Suppressor macrophage treated with lipopolysaccharide for 1 hour (primary cell): Measurements from ENCODE around the gene USP5.

Experiments
- DNase-seq, 3 donors: peaks; one replicate each; pipeline ENCODE4 v3.0.0-alpha.2; 2020 to 2022

USP5 gene

DNA sequence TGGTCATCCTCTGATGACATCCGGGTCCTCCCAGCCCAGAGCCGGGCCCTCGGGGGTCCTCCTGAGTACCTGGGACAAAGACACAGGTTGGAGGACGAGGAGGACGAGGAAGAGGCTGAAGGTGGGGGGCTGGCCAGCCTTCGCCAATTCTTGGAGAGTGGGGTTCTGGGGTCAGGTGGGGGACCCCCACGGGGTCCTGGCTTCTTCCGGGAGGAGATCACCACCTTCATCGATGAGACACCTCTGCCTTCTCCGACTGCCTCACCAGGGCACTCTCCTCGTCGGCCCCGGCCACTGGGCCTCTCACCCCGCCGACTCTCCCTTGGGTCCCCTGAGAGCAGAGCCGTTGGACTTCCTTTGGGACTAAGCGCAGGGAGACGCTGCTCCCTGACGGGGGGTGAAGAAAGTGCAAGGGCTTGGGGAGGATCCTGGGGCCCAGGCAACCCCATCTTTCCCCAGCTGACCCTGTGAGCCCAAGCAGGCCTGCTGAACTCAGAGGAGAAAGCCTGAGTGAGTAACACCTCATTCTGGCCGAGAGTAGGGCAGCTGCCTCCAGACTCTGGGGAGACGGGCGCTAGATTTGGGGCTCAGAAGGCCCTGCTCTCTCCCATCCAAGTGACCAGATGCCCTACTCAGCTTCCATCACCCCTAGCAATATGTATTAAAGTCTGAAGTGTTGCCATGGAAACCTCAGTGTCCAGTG lies 25.1 kb upstream of the USP5 start:
- no peak for DNase-seq

GRCh38 chr12:6827437-6827911 lies 24.5 kb upstream of the USP5 start:
- peak; percentile 49 to 73 (median 57) for DNase-seq

DNA sequence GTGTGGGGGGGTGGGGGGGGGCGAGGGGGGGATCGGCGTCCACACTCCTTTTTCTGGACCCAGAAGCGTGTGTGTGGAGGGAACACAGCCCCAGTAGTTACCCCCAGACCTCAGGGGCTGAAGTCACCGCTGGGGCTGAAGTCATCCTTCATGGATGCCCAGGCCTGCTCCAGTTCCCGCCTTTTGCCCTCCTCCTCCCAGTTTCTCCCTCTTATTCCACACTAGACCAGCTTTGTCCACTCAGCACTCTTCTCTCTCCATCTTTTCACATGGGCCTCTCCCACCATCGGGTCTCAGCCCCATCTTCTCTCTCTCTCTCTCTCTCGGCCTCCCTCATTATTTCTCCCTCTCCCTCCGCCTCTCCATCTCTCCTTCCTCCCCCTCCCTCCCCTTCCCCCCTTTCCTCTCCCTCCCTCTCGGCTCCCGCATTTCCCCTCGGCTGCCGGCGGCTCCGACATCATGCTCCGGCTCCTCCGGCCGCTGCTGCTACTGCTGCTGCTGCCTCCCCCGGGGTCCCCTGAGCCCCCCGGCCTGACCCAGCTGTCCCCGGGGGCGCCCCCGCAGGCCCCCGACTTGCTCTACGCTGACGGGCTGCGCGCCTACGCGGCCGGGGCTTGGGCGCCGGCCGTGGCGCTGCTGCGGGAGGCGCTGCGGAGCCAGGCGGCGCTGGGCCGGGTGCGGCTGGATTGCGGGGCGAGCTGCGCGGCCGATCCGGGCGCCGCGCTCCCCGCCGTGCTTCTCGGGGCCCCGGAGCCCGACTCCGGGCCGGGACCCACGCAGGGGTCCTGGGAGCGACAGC lies 23.8 kb upstream of the USP5 start, which contains the start of gene P3H3:
P3H3 (plus strand) TSS at position 426 of the 799 bp plus-strand sequence; CDS start at position 460, 34 bp downstream.
- peak in 1 of 3 donors; percentile 56 for DNase-seq

DNA sequence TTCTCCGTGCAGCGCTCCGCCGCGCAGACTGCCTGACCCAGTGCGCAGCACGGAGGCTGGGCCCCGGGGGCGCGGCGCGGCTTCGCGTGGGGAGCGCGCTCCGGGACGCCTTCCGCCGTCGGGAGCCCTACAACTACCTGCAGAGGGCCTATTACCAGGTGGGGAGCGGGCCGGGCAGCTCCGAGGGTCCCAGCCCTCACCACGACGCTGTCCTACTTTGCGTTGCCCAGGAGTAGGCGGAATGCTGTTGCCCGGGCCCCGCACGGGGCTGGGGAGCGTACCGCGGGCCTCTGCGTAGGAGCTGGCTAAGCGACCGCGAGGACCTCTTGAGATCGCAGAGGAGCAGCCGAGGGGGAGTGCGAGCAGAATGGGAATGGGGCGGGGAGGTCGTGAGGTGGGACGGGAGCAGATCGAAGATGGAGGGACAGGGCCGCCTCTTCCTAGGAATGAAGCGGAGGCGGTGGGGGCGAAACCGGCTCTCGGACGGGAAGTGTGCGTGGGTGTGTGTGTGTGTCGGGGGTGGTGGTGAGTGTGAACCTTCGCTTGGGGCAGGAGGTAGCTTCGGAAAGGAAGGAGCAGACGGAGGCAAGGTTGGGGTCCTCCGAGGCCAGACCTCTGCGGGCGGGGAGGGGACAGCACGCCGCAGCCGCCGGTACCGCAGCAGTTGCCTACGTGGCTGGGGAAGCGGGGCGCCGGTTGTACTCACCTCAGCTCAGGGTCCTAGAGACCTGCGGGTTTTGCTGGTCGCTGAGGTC lies 23.0 kb upstream of the USP5 start:
- peak in 2 of 3 donors; percentile 31 to 46 for DNase-seq

DNA sequence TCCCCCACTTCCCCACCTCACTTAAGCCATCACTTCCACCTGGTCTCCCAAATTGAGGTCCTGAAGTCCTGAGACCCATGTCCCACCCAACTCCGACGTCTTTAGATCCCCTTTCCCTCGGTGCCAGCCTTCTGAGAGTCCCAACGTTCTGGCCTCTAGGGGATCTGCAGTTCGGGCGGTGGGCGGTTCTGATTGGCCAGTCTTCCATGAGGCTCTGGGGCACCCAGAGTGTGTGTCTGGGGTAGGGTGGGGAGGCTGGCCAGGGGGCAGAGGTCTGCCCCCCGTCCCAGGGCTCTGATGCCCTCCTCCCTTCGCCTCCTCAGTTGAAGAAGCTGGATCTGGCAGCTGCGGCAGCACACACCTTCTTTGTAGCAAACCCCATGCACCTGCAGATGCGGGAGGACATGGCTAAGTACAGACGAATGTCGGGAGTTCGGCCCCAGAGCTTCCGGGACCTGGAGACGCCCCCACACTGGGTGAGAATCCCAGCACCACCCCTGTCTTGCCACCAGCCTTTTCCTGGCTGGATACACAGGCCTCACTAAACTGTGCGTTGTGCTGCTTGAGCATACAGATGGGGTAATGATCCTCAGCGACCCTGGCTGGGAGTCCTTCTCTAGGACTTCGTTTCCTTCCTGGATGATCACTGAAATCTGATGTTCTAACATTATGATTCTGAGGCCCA lies 22.3 kb upstream of the USP5 start:
- DNase-seq, result no peak

DNA sequence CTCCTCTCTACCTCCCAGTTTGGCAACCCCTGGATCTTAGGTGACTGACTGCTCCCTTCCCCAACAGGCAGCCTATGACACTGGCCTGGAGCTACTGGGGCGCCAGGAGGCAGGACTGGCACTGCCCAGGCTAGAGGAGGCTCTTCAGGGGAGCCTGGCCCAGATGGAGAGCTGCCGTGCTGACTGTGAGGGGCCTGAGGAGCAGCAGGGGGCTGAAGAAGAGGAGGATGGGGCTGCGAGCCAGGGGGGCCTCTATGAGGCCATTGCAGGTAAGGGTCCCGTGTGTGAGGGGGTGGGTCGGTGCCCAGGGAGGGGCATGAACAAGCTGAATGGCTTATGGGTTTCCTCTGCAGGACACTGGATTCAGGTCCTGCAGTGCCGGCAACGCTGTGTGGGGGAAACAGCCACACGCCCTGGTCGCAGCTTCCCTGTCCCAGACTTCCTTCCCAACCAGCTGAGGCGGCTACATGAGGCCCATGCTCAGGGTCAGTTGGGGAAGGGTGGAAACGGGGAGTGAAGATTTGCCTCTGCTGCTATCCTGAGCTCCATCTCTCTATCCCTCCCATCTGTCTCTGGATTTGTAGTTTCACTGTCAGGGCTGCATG lies 21.6 kb upstream of the USP5 start:
- peak in 1 of 3 donors; percentile 22 for DNase-seq

- DNase-seq, result no peak
Measured at GRCh38 chr12:6830999-6831398, 21.0 kb upstream of the USP5 start.

DNA sequence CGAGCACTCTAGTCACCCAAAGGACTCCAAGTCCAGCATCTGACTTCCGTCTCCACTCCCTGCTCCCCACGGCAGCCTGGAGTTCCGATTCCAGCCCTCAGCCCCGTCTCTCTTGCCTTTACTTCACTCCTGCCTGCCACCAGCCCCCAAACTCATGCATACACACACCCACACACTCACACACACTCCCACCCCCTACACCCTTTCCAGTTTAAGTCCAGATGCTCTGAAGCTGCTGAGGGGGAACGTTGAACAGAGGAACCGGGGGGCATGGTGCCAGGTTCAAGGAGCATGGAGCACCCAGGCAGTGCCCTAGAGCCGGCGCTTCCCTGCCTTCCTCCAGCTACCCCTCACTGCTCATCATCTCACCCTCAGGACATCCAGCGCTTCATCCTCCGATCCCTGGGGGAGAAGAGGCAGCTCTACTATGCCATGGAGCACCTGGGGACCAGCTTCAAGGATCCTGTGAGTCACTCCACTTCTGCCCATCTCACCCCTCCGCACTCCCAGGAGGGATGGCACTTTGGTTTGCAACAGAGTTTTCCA lies 20.4 kb upstream of the USP5 start:
- no peak for DNase-seq

DNA sequence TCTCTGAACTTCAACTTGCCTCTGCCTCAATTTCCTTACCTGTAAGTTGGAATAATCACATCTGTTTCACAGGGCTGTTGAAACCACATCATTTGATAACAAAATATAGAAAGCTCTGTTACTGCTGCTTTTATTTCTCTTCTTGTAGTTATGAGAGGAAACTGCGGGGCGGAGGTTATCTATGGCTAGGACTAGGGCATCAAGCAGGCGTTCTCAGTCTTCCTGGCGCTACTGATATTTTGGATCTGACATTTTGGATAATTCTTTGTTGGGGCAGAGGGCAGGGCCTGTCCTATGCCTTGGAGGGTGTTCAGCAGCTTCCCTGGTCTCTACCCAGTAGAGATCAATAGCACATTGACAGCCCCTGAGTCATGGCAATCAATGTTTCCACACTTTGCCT lies 19.8 kb upstream of the USP5 start:
- DNase-seq, result no peak

DNA sequence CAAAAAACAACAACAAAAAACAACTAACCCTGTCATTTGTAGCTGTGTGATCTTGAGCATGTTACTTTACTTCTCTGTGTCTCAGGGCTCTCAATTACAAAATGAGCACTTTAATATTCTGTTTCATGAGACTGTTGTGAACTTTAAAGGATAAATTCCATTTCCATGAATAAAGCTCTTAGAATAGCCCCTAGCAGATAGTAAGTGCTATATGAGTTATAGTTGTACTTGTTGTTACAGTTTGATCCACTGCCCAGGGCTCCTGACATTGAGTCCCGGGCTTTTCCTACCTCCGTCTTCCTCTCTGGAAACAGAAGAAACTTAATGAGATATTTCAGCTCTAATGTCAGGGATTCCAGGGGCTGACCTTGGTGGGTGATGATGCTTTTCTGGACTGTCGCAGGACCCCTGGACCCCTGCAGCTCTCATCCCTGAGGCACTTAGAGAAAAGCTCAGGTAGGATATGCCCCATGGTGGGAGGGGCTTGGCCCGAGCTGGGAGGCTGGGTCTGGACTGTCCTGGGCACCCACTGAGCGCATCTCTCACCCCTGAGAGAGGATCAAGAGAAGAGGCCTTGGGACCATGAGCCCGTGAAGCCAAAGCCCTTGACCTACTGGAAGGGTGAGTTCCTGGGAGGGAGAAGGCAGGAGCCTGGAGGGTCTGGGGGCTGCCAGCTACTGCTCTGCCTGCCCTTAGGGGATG lies 18.6 kb upstream of the USP5 start:
- no peak for DNase-seq

GRCh38 chr12:6834254-6834653 lies 17.7 kb upstream of the USP5 start:
- no peak for DNase-seq

DNA sequence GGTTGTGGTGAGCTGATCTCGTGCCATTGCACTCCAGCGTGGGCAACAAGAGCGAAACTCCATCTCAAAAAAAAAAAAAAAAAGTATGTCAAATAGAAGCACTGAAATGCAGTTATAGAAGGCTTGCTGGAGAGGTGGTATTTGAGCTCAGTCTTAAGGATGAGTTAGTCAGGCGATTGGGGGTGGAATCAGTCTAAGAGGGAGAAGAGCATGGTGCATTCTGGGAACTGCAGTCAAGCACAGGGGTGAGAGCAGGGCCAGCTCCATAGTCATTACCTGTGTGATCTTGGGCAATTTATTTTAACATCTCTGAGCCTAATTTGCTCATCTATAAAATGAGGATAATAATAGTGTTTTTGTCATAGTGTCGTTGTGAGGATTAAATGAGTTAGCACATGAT lies 17.1 kb upstream of the USP5 start:
- no peak for DNase-seq

- DNase-seq, result no peak
Measured at GRCh38 chr12:6836851-6837250, 15.1 kb upstream of the USP5 start.

DNA sequence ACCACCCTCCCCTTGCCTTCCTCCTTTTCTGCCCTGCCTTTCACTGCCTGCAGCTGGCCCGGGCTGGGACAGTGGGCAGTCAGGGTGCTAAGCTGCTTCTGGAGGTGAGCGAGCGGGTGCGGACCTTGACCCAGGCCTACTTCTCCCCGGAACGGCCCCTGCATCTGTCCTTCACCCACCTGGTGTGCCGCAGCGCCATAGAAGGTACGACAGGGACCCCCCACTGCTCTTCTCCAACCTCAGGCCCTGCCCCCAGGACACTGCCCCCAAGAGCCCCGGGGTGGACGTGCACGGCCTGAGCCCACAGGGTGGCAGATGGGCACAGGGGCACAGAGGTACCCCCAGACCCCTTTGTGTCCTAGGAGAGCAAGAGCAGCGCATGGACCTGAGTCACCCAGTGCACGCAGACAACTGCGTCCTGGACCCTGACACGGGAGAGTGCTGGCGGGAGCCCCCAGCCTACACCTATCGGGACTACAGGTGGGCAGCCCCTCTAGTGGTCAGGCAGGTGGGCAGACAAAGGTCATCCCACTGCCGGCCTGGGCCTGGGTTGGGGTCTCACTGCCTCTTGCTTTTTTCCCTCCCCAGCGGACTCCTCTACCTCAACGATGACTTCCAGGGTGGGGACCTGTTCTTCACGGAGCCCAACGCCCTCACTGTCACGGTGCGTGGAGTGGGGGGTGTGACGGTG lies 14.4 kb upstream of the USP5 start:
- DNase-seq, result no peak

- DNase-seq, result no peak
Measured at GRCh38 chr12:6838854-6839253, 13.1 kb upstream of the USP5 start.

- no peak for DNase-seq
Measured at GRCh38 chr12:6839482-6840201, 12.3 kb upstream of the USP5 start.

GRCh38 chr12:6840330-6840729 lies 11.6 kb upstream of the USP5 start:
- DNase-seq, result no peak

DNA sequence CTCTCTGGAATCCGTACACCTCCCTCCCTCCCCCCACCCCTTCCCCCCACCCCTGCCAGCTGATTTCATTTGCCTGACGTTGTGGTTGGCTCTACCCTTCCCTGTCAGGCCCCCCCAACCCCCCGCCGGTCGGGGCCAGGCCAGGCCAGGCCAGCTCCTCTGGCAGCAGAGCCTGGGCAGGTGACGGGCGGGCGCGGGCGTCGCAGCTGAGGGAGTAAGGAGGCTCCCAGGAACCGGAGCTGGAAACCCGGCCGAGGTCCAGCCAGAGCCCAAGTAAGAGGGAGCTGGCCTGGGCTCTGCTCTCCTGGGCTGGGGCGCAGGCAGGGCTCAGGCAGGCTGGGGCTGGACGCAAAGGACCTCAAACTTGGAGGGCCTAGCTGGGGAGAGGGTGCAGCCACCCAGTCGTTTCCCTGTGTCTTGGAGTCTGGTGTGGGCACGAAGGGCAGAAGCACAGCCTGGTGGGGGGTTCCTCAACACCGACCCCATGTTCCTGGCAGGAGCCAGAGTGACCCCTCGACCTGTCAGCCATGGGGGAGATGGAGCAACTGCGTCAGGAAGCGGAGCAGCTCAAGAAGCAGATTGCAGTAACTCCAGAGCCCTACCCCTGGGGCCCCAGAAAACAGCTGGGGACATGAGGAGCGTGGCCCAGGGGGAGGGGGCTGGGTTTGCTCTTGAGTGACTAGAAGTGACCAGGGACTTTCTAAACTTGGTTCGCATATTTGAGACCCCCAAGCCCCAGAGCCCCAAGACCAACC lies 11.0 kb upstream of the USP5 start, which contains the start of gene GNB3:
GNB3 (plus strand) TSS at position 165 of the 755 bp plus-strand sequence; CDS start at position 528, 363 bp downstream.
- no peak for DNase-seq

DNA sequence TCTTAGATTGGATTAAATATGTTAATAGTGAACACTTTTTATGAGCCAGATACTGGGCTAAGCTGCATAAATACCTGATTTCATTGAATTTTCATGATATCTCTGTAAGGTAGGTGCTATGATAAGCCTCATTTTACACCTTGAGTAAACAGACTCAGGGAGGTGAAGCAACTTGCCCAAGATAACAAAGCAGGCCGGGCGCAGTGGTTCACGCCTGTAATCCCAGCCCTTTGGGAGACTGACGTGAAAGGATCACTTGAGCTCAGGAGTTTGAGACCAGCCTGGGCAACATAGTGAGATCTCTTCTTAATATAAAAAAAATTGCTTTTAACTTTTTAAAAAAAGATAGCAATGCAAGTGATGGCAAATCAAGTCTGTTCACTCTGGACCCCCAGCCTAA lies 9.9 kb upstream of the USP5 start:
- no peak for DNase-seq
